Stimulated activated CD4-positive, alpha-beta T cell treated with anti-CD3 and anti-CD28 coated beads, TNF-alpha, amount 100 ng/mL, for 1 hour (primary cell): ENCODE measurements around the gene ERC2.

Experiments
- DNase-seq, 3 donors: peaks; one replicate each; pipeline ENCODE4 v3.0.0-alpha.2; 2020; ENCODE audit warnings: low read depth in 3 of 3, low spot score in 1 of 3

ERC2 gene

DNA sequence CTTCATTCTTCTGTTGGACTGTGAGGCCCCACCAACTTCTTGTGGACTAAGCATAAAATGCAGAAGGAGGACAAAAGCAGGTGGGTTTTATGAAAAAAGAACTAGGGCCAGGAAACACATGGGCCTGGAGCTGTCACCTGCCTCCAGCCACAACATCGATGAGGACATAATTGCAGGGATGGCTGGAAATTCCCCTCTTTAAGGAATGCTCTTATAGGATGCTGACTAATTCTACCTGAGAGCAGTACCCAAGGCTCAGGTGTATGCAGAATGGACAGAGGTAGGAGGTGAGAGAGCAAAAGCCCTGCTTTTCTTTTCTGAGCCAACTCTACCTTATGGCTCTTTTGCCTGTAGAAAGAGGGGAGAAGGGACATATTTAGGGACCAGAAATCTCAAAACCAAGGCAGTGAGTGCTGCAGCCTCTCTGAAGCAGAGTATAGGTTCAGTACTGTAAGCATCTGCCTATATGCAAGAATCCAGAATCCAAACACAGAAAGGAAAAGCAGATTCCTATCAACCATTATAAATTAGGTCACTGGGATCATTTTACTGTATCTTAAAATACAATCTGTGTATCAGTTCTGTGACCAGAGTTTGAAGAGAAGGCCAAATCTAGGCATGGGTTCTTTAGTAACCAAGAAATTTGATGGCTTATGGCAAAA, 775.8 kb downstream of the ERC2 start:
- no peak for DNase-seq

DNA sequence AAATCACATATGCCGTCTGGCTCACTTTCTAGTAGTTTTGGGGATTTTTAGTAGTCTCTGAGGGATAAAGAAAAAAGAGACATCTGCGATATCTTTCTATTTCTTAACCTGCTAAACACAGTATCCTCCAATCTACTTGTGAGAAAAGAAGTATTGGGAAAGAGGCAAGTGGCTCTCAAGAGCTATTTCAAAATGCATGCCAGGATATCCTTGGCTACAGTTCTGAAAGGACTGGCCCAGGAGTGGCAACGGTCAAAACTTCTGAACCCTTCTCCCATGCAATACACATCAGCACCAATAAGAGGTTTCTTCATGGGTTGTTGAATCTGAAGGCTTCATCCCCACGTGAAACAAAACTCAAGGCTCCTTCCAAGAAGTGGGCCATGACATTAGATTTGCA, 777.1 kb downstream of the ERC2 start:
- no peak for DNase-seq

DNA sequence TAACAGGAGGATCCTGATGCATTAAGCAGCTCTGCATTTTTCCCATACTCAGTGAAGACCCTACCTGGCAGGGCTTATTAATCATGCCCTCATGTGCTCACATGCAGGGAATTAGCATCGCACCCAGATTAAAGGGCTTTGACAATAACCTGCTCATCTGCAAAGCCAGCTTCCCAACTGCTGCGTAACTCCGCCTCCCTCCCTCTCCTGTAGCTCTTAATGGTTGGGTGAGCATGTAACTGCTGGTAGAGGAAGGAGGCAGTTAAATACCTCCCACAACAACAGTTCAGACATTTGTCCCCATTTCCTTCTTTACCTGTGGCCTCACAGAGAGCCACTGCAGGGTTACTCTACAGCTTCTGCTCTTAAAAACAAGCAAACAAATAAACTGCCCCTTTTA, 777.5 kb downstream of the ERC2 start:
- no peak for DNase-seq

DNA sequence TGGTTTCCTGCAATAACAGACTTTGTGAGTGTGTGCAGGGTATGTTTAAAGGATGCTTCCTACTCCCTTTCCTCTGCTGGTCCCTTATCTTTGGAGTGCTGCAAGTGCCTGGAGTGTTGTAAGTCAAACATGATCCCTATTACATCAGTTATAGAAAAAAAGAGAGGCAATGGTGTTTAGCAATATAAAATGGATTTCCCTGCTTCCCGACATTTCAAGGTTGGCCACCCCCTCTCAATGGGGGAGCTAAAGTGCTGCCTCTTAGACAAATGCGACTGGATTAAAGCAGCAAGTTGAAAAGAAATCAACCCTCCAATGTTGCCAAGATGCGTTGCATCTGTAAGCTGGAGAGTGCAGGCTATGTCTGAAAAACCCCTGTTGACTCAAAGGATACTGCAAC, 778.1 kb downstream of the ERC2 start:
- DNase-seq, result no peak

DNA sequence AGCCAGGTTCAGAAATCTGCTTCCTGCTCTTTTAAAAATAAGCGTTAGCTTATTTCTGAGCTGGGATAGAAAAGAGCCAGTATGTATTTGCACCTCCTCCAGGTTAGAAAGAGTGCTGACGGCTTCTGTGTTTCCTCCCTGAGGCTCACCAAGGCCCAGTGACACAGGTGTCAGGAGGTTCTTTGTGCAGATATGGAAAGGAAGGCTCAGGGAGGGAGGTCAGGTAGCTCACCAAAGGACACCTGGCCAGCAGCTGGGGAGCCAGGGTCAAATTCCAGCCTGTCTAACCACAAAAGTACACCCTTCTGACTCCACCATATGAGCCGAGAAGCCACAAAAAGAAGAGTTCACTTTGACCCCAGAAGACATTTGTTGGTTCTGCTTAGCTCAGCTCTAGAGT, 780.1 kb downstream of the ERC2 start:
- DNase-seq, result no peak

DNA sequence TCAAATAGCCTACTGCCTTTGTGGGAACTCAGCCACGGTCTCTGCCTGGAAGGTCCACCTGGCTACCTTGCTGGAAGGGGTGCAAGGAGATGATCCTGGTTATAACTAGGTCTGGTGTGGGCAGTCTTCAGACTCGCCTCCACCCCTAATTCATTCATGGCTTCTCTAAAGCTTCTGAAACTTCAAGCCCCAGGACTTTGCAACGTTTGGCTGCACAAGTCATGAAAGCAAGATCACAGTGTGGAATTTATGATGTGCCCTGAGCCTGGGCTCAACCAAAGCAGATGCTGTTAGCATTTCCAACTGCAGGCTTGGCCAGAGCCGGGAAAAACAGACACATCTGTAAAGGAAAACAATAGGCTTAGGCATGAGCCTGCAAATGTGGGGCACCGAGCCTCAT, 780.7 kb downstream of the ERC2 start:
- DNase-seq, result no peak

- DNase-seq, result no peak
These were observed 781.6 kb downstream of the ERC2 start for GRCh38 chr3:55686426-55687254.

GRCh38 chr3:55683666-55684270, 784.5 kb downstream of the ERC2 start:
- DNase-seq, result no peak

DNA sequence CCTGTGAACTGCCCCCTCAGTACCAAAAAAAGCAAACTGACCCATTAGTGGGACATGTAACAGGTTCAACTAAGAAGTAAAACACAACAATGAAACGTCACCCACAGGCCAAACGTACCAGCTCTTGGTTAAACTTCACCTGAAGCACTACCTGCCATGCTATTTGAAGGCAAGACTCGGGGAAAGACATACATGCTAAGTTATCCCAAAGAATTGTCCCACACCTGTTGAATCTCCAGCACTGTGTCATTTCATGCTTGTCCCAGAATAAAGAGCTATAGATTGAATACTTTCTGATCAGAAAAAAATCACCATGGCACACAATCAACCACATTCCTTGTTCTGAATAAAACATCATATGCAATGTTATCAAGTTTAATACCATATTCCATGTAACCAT, 785.8 kb downstream of the ERC2 start:
- no peak for DNase-seq

DNA sequence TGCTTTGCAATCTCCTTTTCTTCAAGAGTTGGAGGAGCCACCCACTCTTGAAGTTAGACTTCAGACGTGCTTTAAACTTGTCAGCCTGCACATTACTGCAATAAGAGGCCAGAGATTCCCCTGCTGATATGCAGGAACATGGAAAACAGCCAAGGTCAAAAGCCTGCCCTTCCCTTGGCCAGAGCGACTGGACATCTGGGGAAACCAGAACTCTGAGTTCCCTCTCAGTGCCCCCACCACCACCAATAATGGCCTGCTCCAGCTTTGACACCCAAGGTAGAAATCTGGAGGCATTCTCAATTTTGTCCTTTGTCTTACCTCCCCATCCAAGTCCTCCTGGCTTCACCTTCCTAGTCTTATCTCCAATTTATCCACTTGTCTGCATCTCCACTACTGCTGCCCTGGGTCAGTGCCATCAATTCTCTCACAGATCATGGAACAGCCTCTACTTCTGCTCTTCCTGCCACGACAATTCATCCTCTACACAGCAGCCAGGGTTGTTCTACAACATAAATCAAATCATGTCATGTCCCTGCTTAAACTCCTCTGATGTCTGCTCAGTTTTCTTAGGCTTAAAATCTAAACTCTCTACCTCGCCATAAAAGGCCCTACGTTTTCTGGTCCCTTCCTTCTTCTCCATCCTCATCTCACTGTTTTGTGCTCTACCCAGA, 789.6 kb downstream of the ERC2 start:
- no peak for DNase-seq

GRCh38 chr3:55676643-55677042, 791.6 kb downstream of the ERC2 start:
- no peak for DNase-seq

DNA sequence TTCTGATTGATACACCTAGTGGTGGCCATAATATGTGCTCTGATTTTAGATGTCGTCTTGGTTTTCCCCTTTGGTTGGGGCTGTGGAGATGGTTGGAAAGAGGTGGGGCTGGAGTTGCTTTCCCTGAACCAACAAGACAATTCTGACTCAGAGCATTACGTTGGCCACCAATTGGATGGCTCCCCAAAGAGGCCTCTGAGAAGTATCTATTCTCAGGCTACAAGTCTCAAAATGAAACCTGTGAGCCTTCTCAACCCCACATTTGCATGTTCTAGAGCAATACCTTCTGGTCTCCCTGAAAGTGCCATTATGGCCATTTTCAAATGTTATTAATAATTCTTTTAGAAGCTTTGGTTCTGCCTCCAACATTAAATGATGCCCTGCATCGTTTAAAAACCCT, 792.8 kb downstream of the ERC2 start:
- DNase-seq, result no peak

DNA sequence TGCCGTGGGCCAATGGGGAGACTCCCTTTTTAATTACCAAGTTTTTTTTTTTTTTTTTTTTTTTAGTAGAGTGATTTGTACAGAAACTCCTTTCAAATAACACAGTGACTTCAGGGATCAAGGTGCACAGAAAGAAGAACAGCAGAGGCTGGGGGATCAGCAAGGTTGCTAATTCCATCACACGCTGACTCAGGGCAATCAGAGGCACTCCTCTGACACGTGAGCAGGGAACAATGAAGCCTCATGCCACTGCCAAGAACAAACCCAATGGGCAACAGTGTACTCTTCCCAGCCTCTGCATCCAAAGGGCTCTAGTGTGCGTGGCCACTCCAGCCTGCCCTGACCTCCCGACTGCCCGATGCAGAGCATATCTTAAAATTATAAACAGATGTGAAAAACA, 794.5 kb downstream of the ERC2 start:
- no peak for DNase-seq

- DNase-seq, result no peak
These were observed 799.1 kb downstream of the ERC2 start for GRCh38 chr3:55669133-55669532.

DNA sequence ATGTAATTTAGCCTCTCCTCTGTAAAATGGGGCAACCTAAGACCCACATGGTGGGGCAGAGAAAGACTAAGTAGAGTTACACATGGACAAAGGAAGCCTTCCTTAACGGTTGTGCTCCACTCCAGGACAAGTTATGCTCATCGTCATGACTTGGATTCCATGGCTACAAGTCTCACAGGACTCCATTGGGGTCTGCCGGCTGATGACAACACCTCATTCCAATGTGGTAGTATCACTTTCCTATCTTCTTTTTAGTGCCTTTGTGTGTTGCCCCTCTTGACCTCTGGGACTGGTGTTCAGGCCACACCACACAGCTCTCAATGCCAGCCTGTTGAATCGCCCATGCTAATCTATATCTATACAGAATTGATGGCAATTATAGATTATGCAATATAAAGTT, 799.9 kb downstream of the ERC2 start:
- DNase-seq, result no peak

GRCh38 chr3:55664387-55664786, 803.9 kb downstream of the ERC2 start:
- DNase-seq, result no peak

- DNase-seq, result no peak
These were observed 805.6 kb downstream of the ERC2 start for GRCh38 chr3:55662683-55663082.

- DNase-seq, result no peak
These were observed 806.7 kb downstream of the ERC2 start for GRCh38 chr3:55661571-55661970.

DNA sequence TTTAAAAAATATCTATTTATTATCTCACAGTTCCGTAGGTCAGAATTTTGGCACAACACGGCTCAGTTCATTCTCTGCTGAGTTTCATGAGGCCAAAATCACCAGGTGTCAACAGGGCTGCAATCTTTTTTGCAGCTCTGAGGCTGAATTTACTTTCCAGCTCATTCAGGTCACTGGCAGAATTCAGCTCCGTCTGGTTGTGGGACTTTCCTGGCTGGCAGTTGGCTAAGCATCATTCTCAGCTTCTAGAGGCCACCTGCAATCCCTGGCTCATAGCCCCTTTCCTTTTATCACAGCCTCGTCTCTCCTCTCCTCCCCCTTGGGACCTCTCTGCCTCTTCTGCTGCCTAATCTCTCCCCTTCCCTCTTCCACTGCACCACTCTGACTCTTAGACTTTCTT, 807.1 kb downstream of the ERC2 start:
- no peak for DNase-seq

GRCh38 chr3:55660642-55661041, 807.6 kb downstream of the ERC2 start:
- no peak for DNase-seq

- DNase-seq, result no peak
These were observed 808.6 kb downstream of the ERC2 start for GRCh38 chr3:55659701-55660100.
